Measurements from ENCODE around the gene PACSIN2.

PACSIN2 gene

GRCh38 chr22:42844756-42845155 is 170.2 kb downstream of the PACSIN2 start:
- peak; percentile 44 for DNase-seq (ENCODE audit: insufficient read length, low spot score)

DNA sequence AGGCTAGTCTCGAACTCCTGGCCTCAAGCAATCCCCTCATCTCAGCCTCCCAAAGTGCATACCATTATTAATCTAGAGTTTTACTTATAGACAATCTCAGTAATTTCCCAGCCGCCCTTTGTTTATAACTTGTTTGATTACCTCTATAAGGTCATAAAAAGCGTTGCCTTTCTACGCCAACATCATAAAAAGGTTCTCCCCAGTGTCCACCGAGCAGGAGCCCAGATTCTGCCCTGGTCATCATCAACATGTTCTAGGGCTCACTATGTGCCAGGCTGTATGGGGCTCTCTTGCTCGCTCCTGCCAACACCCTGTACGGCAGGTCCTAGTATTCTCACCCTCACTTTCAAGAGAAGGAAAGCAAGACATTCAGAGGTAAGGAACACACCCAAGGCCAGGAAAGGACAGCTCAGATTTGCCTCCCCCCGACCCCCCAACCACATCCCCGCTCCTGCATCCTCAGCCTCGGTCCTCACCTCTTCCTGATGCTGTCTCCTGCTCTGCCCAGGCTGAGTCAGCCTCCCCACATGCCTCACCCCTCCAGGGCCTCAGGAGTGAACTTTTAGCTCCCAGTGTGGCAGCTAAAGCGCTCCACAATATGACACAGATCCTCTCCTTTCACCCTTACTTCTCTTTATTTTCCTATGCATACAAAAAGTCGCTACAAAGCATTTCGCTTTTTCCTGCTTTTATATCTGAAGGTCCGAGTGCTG is 172.1 kb downstream of the PACSIN2 start:
- no peak for DNase-seq (ENCODE audit: insufficient read length, low spot score)
- FAIRE-seq = no peak

More at GRCh38 chr22:42844756-42845155, 170.2 kb downstream of the PACSIN2 start:
- no peak for FAIRE-seq

GRCh38 chr22:42841444-42841843 is 173.5 kb downstream of the PACSIN2 start:
- no peak for FAIRE-seq
- DNase-seq (ENCODE audit: insufficient read length, low spot score) = no peak

DNA sequence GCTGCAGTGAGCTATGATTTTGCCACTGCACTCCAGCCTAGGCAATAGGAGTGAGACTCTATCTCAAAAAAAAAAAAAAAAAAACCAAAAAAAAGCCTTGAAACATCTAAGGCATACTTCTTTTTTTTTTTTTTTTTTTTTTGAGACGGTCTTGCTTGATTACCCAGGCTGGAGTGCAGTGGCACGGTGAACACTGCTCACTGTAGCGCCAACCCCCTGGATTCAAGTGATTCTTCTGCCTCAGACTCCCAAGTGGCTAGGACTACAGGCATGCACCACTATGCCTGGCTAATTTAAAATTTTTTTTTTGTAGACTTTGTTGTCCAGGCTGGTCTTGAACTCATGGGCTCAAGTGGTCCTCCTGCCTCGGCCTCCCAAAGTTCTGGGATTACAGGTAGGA is 177.4 kb downstream of the PACSIN2 start:
- DNase-seq (ENCODE audit: insufficient read length, low spot score) (no peak), FAIRE-seq (no peak)

GRCh38 chr22:42836026-42836425 is 178.9 kb downstream of the PACSIN2 start:
- no peak for FAIRE-seq
- no peak for DNase-seq (ENCODE audit: insufficient read length, low spot score)

GRCh38 chr22:42834177-42834949 is 180.6 kb downstream of the PACSIN2 start:
- no peak for FAIRE-seq

DNA sequence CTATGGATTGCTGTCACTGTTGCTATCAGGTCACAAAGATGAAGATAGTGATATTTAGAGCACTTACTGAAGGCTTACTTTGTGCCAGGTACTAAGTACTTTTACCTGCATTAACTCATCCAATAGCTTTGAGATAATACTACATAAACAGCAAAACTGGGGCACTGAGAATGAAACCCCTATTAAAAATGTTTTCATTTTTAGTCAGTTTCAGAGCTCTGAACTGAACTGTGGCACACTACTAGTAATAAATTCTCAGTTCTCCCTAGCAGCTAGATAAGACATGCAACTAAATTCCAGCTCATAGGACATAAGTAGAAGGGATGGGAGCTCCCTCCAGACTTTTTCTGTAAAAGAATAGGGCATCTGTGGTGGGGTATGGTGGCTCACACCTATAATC is 181.8 kb downstream of the PACSIN2 start:
- FAIRE-seq (no peak), DNase-seq (ENCODE audit: insufficient read length, low spot score) (no peak)

More at GRCh38 chr22:42834177-42834949, 180.6 kb downstream of the PACSIN2 start:
- DNase-seq (ENCODE audit: insufficient read length, low spot score) = no peak

GRCh38 chr22:42831712-42832111 is 183.2 kb downstream of the PACSIN2 start:
- DNase-seq (ENCODE audit: insufficient read length, low spot score) = no peak
- FAIRE-seq = no peak

DNA sequence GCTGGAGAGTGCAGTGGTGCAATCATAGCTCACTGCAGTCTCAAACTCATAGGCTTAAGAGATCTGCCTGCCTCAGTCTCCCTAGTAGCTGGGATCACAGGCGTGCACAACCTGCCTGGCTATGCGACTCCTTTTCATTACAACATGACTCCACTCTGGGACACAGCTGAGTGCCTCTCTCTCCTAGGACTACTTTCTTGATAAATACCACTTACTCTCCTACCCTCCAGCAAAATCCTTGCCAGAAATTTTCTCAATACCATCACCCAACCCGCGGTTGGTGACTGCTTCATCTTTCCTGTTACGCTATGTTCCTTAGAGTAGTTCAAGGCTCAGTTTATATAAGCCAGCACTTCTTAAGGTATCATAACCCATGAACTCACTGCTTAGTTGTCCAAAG is 184.8 kb downstream of the PACSIN2 start:
- FAIRE-seq (no peak), DNase-seq (ENCODE audit: insufficient read length, low spot score) (no peak)

DNA sequence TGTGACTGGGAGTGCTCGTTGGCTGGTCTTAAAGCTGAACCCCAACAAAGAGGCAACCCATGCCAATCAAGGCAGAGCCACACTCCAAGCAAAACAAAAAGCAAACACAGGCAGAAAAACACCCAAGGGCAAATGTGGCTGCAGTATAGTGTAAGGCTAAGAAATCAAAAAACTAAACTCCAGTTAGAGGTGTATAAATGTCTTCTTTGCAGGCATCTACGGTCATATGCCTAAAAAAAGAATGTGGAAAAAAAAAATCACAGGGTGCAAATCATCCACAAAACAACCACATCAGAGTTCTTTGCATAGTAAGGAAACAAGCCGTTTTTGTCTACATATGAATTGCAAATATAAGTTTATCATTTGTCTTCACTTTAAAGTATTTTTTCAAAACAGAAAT is 185.6 kb downstream of the PACSIN2 start:
- FAIRE-seq (no peak), DNase-seq (ENCODE audit: insufficient read length, low spot score) (no peak)

GRCh38 chr22:42825796-42826195 is 189.2 kb downstream of the PACSIN2 start:
- FAIRE-seq (no peak), DNase-seq (ENCODE audit: insufficient read length, low spot score) (no peak)

DNA sequence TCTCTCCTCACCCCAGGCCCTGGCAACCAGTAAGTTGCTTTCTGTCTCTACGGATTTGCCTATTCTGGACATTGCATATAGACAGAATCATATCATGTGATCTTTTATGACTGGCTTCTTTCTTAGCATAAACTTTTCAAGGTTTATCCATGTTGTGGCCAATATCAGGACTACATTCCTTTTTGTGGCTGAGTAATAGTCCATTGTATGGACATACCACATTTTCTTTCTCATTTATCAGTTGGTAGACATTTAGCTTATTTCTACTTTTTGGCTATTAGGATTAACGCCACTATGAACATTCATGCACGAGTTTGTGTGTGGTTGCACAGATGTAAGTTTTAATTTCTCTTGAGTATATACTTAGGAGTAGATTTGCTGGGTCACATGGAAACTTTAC is 193.6 kb downstream of the PACSIN2 start:
- FAIRE-seq (no peak), DNase-seq (ENCODE audit: insufficient read length, low spot score) (no peak)

GRCh38 chr22:42820045-42820763 is 194.7 kb downstream of the PACSIN2 start:
- no peak for FAIRE-seq
- DNase-seq (ENCODE audit: insufficient read length, low spot score) = peak; percentile 41

Measured in HTR-8/SVneo (cell line).